Measurements from ENCODE around the gene CDC42EP4.

DNA sequence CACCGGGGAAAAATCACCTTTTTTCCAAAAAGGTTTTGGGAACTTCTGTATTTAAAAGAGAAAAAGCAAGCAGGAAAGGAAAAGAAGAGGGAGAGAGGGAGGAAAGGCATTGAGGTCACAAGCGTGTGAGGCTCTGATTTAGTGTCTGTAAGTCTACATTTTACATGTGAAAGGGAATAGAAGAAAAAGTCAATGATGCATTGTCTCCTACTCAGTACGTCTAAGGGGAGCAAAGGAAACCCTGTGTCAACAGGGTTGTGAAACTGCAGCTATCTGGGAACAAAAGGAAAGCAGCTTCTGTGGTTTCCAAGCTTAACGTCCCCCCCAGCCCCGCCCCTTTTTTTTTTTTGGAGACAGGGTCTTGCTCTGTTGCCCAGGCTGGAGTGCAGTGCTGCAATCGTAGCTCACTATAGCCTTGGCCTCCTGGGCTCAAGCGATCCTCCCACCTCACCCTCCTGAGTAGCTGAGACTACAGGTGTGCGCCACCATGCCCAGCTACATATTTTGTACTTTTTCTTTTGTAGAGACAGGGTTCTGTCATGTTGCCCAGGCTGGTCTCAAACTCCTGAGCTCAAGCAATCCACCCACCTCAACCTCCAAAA lies 1.8 kb upstream of the CDC42EP4 start:
- TF ChIP-seq, protein P1, sequence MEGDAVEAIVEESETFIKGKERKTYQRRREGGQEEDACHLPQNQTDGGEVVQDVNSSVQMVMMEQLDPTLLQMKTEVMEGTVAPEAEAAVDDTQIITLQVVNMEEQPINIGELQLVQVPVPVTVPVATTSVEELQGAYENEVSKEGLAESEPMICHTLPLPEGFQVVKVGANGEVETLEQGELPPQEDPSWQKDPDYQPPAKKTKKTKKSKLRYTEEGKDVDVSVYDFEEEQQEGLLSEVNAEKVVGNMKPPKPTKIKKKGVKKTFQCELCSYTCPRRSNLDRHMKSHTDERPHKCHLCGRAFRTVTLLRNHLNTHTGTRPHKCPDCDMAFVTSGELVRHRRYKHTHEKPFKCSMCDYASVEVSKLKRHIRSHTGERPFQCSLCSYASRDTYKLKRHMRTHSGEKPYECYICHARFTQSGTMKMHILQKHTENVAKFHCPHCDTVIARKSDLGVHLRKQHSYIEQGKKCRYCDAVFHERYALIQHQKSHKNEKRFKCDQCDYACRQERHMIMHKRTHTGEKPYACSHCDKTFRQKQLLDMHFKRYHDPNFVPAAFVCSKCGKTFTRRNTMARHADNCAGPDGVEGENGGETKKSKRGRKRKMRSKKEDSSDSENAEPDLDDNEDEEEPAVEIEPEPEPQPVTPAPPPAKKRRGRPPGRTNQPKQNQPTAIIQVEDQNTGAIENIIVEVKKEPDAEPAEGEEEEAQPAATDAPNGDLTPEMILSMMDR (IDR thresholded peaks at IDR 0.05), result no peak
- no peak for TF ChIP-seq POLR2A (IDR thresholded peaks at IDR 0.05)
